NK-92 (cell line): ENCODE measurements around the gene TASOR2.

Experiments
- DNase-seq: peaks from one replicate; lab custom pipeline; 2025; ENCODE audit not compliant: unreplicated experiment; lab: John Stamatoyannopoulos, UW

The TASOR2 gene

DNA sequence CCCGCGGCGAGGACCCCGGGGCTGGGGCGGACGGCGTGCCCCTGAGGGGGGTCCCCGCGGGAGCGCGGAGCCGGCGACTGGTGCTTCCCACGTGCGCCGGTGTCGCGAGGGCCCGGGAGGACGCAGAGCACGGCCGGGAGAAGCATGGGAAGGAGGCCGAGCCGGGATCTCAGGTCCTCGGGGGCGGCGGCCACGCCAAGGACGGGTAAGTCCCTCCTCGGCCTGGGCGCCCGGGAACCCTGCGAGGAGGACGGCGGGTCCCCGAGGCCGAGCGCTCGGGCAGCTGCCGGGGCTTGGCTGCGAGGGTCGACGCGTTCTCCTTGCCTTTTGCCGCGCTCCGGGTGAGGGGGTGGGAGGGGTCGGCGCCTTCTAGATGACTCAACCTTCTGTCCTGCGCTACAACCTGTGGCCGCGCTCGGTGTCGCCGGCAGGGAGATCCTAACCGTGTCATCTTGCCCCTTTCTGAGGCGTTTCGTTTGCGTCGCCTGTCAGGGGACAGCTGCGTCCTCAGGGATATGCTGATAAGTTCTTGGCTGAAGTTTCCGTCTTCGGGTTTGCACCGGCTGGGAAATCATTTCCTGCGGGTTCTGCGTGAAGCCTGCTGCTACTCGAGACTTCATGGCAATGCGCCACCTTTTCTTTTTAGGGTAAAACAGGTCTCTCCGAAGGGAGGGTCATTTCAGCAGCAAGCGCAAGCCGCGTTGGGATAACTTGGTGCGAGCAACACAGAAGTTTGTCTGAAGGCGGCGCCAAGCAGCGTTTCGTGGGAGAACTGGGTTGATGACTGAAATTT, 529 bp downstream of the TASOR2 start:
- DNase-seq, result no peak

DNA sequence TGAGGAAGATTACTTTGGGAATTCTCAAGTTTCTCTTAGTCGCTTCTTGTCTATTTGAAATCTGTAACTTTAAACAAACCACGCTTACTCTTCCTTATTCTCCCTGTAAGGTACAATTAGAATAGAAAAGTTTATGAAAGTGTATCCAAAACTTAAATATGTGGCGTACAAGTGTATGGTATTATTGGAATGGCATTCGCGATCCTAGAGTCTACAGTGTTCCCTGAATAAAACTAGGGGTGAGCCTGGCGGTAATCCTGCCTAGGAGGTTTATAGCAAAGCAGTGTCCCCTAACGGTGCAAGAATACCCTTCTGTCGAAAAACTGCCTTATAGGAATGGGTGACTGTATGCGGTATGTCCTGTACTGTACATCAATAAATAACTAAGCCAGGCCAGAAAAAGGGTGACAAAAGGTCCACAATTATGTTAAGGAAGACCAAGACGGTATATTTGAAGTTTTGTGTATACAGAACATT, 1.2 kb downstream of the TASOR2 start:
- DNase-seq, result no peak

DNA sequence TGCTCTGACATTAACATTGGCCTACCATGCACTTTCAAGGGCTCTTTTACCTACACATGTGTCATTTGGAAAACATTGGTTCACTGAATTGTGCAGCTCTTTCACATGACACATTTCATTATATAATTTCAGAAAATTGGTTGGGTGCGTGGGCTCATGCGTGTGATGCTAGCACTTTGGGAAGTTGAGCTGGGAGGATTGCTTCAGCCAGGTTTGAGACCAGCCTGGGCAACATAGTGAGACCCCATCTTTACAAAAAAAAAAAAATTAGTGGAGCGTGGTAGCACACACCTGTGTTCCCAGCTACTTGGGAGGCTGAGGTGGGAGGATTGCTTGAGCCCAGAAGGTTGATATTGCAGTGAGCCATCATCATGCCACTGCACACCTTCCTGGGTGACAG, 3.9 kb downstream of the TASOR2 start:
- DNase-seq, result no peak

DNA sequence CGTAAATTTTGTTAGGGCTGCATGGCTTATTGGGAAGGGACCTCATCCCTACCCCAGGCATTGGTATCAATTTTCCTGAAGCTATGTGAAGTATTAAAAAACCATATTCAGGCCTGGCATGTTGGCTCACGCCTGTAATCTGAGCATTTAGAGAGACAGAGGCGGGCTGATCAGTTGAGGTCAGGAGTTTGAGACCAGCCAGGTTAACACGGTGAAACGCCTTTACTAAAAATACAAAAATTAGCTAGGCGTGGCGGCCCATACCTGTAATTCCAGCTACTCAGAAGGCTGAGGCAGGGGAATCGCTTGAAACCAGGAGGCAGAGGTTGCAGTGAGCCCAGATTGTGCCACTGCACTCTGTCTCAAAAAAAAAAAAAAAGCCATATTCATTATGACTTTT, 7.1 kb downstream of the TASOR2 start:
- no peak for DNase-seq

DNA sequence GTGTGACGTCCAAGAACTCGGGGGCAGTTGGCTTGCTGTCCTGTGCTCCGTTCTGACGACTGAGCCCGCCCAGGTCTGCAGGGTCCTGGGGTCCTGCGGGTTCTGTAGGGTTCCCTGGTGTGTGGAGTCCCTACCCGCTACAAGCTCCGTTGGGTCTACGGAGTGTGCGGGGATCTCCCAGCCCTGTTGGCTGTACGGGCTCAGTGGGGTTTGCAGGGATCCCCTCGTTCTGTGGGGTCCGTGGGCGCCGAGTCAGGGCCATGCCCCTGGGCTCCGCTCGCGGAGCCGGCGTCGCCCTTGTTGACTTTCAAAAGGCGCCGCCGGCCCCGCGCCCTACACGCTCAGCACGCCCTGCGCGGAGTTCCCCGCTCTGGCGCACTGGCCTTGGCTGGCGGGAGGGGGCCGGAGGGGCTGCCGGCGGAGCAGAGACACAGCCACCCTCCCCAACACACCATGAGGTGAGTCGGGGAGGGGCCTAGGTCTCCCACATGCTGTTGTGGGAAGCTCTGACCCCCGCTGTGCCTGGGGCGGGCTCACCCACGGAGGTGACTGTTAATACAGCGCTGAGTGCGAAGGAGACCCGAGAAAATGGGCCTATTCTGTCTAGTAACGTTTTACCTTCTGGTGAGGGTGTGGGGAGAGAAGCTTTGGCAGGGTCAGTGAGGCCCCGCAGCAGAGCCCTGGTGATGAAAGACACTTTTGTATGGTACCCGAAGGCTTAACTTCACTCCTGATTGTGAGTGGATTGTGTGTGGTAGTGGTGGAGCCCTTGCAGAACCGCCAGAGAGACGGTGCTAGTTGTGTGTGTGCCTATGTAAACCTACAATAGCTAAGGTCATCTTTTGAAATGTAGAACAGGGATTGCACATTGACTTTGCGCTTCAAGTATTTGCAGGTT, 8.1 kb downstream of the TASOR2 start:
- DNase-seq, result no peak

DNA sequence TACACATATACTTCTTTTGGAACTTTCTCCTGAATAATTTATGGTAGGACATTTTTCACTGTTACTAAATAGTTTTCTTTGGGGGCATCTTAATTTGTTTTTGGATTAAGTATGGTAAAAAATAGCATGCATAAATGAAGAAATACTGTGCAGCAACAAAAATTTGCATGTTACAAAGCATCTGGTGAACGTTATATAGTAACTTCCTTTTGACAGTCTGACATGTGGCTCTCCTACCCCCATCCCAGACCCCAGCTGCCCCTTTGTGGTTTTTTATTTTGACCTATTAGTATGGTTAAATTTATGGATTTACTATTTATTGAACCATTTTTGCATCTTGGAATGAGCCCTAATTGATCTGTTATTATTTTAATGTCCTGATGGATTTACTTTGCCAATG, 9.9 kb downstream of the TASOR2 start:
- DNase-seq, result no peak

DNA sequence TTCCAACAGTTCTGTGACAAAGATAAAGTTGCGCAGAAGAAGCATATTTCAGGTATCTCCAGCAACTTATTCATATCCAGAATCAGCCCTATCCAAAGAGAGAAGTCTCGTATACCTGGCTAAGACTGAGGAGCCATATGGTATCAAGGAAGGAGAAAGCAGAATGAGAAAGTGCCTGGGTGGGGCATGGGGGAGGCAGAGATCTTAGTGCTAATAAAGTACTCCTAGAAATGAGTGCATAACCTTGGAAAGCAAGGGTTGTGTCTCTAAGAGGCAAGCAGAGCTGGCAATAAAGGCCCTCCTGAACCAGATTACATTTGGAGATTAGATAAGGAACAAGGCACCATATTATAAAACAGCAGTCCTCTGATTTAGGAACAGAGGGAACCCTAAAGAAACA, 12.7 kb downstream of the TASOR2 start:
- DNase-seq, result no peak

DNA sequence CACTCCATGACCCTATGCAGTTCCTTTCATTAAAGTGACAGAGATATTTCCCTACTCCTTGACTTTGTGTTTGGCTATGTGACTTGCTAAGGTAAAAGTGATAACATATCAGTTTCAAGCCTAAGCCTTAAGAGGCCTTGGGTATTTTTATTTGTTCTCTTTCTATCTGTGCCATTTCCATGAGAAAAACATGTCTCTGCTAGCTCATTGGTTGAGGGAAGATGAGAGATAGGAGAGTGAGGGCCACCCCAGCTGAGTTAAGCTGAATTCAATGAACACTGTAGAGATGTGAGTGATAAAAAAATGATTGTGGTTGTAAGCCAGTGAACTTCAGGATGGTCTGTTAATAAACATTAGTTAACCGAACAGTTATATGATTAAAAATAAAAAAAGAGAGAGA, 13.4 kb downstream of the TASOR2 start:
- no peak for DNase-seq

DNA sequence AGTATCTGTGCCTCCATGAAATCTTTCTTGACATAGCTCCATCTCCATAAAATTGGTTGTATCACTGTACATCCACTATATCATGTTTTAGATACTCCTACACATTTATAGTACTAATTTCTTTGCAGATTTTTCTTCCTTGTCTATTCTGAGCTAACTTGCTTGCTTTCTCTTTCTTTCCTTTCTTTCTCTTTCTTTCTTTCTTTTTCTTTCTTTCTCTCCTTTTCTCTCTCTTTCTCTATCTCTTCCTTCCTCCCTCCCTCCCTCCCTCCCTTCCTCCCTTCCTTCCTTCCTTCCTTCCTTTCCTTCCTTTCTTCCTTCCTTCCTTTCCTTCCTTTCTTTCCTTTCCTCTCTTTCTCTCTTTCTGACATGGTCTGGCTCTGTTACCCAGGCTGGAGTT, 23.7 kb downstream of the TASOR2 start:
- DNase-seq, result no peak

DNA sequence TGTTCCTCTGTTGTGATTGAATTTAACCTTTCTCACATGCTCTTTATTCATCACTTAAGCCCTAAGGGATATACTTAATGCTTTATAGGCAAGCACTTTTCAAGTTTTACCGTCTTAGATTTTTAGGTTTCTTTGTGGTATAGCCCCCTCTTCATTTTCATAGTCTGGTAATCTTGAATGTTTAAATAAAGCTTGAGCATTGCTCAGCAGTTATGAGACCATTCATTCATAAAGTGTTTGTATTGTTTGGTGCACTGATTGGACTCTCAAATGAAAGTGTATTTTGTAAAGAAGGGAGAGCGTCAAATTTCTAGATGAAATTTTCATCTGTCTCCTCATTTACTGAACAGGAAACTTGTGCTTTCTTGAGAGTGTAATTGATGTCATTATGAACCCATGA, 25.2 kb downstream of the TASOR2 start:
- DNase-seq, result no peak

DNA sequence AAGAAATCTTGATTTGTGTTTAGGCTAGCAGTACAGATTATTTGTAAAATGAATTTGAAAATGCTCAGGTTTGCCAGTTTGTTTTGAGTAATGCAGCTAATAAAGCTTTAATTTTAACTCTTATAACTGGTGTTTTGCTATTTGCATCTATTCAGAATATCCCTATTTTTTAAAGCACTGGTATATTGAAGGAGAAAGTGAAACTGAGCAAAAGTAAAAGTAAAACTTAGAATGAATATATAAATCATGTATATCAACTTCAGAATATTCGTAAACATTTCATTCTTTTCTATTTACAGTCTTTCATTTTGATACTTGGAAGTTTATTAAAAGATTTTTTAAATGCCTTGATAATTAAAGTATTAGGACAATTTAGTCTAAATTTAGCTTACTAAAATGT, 26.2 kb downstream of the TASOR2 start:
- no peak for DNase-seq

DNA sequence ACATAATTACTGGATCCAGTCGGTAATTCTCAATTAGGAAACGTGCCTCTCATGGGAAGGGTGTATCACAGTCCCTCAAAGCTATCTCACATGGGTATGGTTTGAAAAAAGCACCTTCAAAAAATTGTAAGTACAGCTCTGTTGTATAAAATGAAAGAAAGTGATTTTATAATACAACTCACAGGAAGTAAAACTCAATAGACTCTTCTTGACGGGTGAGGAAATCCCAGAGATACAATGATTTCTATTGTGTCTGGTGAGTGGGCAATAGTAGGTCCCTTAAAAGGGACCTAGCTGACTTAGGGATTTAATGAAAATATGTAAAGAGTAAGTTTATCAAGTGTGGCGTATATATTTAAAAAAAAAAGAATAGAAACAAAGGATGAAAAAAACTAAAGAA, 27.0 kb downstream of the TASOR2 start:
- DNase-seq, result no peak

DNA sequence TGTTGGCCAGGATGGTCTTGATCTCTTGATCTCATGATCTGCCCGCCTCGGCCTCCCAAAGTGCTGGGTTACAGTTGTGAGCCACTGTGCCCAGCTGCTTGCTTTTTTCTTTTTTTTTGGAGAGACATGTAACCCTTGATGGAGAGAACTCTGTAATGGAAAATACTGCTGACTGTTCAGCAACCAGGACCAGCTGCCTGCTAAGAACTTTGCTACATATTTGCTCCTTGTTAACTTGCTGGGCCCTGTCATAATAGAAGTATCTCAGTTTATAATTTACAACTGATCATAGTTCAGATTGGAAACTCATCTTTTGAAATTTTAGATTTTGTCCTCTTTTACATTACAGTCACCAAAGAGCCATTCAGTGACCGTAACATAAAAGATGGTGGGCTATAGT, 34.9 kb downstream of the TASOR2 start:
- DNase-seq, result no peak

DNA sequence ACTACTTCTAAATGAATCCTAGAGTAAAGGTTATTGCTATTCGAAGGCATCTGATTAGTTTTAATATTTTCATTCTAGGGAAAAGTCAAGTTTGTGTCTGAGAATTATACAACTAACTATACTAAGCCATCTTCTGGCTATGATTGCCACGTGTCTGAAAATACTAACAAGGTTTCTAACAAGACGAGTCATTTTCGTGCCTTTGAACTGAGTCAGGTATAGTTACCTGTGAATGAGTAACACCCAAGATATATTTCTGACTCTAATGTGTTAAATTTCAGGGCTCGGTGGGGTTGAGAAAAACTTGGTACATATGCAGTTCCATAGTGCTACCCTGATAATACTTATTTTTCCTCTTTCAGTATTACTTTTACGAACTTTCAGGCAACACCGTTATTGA, 35.5 kb downstream of the TASOR2 start:
- DNase-seq, result no peak

DNA sequence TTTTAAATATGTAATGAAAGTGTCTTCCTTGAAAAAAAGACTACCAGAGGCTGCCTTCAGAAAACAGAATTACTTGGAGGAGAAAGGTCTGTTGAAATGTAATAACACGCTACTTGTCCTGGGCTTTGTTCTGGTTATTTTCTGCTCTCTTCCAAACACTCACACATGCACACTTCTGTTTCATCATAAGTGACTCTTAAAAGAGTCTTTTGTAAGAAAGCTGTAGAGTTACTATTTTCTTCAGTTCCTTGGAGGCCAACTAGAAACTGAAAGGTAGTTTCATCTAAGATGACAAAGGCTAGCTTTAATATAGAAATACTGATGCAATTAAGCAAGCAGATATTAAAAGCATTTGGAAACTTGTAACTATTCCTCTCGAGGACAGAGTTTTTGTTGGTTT, 39.1 kb downstream of the TASOR2 start:
- no peak for DNase-seq

DNA sequence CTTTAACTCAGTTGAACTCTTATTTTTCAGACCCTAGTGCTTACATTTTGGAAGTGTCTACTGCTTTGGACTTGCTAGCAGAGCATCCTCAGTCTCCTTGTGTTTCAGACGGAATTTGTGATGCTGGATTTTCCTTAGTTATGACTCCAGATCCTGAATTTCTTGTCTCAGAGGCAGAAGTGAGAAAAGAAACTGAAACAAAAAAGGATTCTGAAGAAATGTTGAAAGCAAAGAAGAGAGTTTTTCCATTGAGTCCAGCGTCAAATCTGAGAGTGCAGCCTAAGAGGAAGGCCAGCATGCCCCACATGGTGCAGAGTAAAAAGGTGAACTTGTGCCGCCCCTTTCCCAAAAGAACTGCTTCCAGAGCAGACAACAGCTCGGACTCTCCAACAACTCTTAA, 46.1 kb downstream of the TASOR2 start:
- DNase-seq, result no peak

DNA sequence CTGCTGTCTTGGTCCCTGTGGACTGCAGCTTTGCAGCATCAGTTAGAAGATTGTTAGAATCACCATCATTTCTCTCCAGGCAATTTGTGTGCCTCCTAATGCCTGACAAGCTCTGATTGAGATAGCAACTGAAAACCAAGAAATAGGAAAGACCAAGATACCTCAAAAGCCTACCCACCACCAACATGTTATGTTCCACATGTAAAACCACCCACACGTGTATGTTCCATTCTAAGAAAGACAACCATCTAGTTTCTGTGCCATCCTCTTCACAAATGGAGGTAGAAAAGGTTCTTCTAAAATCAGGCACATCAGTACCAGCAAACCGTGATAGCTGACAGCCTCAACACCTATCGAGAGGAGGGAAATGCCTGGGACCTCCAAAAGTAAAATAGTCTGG, 46.9 kb downstream of the TASOR2 start:
- DNase-seq, result no peak

DNA sequence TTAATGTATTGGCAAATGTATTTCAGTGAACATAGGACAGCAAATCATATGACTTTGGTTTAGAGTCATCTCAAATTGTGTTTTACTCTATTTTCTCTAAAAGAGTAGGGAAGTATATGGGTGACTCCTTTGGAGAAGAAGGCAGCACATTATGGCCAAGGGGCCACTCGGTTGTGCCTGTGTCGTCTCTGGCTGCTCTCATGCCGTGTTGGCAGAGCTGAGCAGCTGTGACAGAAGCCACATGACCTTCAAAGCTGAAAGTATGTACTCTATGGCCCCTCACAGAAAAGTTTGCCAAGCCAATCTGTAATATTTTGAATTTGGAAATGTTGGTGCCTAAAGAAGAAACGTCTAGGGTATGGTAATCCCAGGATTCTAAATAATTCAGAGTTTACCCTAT, 47.5 kb downstream of the TASOR2 start:
- no peak for DNase-seq
